HG03558 (cell line): ENCODE results near the gene ICAM5.
"Not testable (repeated sequence)": the region's sequence is repeated elsewhere in the genome, so short reads cannot be mapped to it uniquely, and the experiment has no call there.

Source experiments
- ATAC-seq: cut with Tn5 transposase; IDR thresholded peaks from one replicate; pipeline ENCODE4 v1.9.1; 2021; ENCODE audit warnings: moderate number of reproducible peaks; ENCODE audit not compliant: unreplicated experiment; ENCODE audit errors: extremely low read depth

ICAM5 gene

DNA sequence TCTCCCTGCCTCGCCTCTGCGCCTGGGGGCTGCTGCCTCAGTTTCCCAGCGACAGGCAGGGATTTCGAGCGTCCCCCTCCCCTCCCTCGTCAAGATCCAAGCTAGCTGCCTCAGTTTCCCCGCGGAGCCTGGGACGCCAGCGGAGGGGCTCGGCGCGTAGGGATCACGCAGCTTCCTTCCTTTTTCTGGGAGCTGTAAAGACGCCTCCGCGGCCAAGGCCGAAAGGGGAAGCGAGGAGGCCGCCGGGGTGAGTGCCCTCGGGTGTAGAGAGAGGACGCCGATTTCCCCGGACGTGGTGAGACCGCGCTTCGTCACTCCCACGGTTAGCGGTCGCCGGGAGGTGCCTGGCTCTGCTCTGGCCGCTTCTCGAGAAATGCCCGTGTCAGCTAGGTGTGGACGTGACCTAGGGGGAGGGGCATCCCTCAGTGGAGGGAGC is 19.6 kb upstream of the ICAM5 start:
- no peak for ATAC-seq

DNA sequence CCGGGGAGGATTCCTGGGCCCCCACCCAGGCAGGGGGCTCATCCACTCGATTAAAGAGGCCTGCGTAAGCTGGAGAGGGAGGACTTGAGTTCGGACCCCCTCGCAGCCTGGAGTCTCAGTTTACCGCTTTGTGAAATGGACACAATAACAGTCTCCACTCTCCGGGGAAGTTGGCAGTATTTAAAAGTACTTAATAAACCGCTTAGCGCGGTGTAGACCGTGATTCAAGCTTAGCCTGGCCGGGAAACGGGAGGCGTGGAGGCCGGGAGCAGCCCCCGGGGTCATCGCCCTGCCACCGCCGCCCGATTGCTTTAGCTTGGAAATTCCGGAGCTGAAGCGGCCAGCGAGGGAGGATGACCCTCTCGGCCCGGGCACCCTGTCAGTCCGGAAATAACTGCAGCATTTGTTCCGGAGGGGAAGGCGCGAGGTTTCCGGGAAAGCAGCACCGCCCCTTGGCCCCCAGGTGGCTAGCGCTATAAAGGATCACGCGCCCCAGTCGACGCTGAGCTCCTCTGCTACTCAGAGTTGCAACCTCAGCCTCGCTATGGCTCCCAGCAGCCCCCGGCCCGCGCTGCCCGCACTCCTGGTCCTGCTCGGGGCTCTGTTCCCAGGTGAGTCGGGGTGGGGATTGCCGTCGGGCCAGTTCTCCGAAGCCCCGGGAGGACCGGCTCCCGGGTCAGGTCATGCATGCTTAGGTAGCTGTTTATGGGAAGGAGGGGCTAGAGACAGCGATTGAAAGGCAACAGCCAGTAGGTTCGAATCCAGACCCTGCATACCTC is 18.9 kb upstream of the ICAM5 start, which contains the start of gene ICAM1:
ICAM1 (plus strand) TSS at position 505 of the 779 bp plus-strand sequence; CDS start at position 545, 40 bp downstream.
- ATAC-seq: no peak

DNA sequence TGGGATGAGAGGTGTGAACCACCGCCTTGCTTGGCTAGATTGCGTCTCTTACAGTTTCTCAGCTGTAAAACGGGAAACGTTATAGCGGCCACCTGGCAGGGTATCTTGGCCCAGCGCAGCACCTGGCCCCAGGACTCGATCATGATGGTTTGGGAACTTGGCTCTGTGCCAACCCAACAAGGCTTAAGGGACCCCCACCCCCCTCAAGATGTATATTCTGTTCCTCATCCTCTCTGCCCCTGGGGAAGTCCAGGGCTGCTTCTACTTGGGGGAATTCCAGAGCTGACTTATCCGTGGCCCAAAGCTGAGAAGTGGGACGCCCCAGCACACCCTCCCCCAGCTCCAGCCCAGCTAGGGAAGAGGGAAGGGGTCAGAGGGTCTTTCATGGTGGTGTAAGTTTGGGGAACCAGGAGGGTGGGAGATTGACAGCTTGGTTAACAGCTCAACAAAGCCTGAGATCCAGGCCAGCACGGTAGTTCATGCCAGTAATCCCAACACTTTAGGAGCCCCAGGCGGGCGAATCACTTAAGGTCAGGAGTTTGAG is 18.1 kb upstream of the ICAM5 start:
- ATAC-seq: no peak

DNA sequence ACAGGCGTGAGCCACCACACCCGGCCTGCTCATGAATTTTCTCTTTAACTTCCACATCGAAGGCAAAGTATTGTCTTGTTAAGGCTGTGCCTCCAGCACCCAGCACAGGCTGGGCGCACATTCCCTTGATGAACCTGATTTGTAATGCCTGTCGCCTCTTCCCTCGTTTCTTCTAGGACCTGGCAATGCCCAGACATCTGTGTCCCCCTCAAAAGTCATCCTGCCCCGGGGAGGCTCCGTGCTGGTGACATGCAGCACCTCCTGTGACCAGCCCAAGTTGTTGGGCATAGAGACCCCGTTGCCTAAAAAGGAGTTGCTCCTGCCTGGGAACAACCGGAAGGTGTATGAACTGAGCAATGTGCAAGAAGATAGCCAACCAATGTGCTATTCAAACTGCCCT is 15.2 kb upstream of the ICAM5 start:
- ATAC-seq: no peak

DNA sequence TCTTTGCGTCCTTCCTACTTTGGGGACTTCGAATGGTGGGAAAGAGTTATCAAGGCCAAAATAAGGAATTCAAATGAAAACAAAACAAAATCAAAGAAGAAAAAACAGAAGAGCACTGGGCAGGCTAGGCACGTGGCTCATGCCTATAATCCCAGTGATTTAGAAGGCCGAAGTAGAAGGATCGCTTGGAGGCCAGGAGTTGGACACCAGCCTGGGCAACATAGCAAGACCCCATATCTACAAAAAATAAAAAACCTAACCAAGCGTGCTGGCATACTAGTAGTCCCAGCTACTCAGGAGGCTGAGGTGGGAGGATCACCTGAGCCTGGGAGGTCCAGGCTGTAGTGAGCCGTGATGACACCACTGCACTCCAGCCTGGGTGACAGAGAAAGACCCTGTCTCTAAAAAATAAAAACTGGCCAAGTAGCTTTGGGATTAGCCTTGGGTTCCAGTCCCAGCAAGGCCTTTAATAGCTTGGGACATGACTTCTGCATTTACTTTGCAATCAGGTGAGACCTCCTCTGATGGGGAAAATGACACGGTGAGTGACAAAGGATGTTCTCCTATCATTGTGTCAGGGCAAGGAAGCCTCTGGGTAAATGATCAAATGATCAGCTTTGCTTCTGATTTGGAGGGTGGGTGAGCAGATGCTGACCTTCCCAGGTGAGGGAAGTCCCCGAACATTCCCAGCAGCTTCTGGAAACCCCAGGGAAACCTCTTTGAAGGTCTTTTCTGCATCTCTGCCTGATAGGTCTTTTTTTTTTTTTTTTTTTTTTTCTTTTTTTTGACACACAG is 11.8 kb upstream of the ICAM5 start:
- ATAC-seq: no peak

DNA sequence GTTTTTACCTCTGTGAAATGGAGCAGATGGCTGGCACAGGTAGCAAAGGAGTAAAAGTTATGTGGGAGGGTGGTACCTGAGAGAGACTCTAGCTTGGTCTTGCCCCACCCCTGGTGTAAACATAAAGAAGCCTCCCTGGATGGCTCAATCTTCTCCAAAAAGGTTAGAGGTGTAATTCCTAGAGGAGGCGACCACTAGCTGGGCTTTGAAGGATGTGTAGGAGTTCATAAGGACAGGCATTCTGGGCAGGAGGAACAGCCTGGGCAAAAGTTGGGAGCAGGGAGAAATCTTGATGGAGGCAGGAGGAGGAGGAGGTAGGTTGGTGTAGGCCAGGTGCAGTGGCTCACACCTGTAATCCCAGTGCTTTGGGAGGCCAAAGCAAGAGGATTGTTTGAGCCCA is 10.8 kb upstream of the ICAM5 start:
- no peak for ATAC-seq

DNA sequence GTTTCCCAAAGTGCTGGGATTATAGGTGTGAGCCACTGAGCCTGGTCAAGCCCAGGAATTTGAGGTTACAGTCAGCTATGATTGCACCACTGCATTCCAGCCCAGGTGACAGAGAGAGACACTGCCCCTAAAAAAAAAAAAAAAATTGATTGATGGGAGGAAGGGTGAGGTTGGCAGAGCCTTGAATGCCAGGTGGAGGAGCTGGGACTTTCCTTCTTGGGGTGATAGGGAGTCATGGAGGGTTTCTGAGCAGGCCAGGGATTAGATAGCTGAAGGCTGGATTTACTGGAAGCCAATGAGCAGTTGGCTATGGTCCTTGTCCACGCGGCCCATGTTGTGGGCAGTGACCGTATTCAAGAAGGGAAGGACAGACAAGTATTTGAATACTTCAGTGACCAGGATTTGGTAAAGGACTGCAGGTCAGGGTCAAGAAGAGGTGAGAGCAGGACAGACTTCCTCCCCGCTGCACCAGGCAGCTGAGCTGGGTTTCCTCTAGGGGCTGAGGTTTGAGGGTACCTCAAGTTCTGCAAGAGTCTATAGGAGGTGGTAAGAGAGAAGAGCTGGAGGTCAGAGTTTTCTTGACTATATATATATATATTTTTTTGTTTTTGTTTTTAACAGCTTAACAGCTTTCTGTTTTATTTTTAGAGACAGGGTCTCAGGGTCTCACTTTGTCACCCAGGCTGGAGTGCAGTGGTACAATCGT is 9.9 kb upstream of the ICAM5 start:
- ATAC-seq: no peak

DNA sequence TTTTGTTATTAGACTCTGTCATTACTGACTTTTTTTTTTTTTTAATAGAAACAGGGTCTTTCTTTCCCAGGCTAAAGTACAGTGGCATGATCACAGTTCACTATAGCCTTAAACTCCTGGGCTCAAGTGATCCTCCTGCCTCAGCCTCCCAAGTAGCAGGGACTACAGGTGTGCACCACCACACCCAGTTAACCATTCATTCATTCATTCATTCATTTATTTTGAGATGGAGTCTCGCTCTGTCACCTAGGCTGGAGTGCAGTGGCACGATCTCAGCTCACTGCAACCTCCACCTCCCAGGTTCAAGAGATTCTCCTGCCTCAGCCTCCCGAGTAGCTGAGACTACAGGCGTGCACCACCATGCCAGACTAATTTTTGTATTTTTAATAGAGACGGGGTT is 7.7 kb upstream of the ICAM5 start:
- ATAC-seq: not testable (repeated sequence)

DNA sequence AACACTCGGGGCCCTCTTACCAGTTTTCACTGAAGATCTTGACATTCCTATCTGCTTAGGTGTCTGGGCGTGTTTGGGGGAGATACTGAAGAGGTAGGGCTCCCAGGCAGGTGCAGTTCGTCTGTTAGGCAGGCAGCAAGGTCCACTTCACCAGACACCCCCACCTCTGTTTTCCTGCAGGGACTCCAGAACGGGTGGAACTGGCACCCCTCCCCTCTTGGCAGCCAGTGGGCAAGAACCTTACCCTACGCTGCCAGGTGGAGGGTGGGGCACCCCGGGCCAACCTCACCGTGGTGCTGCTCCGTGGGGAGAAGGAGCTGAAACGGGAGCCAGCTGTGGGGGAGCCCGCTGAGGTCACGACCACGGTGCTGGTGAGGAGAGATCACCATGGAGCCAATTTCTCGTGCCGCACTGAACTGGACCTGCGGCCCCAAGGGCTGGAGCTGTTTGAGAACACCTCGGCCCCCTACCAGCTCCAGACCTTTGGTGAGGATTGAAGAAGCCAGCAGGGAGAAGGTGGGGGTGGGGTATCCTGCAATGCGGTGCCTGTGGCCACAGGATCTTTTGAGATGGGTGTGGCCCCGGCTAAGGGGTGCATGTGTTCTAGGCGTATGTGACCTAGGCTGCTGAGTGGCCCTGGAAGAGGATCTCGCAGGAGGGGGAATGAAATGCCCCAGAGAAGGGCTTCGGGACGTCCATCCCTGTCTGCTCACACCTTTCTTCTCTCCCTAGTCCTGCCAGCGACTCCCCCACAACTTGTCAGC is 6.3 kb upstream of the ICAM5 start:
- no peak for ATAC-seq

DNA sequence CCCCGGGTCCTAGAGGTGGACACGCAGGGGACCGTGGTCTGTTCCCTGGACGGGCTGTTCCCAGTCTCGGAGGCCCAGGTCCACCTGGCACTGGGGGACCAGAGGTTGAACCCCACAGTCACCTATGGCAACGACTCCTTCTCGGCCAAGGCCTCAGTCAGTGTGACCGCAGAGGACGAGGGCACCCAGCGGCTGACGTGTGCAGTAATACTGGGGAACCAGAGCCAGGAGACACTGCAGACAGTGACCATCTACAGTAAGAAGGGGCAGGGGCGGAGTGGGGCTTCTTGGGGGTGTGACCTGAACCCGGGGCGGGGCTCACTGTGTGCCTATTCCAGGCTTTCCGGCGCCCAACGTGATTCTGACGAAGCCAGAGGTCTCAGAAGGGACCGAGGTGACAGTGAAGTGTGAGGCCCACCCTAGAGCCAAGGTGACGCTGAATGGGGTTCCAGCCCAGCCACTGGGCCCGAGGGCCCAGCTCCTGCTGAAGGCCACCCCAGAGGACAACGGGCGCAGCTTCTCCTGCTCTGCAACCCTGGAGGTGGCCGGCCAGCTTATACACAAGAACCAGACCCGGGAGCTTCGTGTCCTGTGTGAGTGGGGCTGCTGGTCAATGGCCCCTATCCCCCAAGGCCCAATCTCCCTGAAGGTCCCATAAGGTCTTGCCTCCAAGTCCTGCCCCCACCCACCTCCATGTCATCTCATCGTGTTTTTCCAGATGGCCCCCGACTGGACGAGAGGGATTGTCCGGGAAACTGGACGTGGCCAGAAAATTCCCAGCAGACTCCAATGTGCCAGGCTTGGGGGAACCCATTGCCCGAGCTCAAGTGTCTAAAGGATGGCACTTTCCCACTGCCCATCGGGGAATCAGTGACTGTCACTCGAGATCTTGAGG is 5.4 kb upstream of the ICAM5 start:
- ATAC-seq: no peak

DNA sequence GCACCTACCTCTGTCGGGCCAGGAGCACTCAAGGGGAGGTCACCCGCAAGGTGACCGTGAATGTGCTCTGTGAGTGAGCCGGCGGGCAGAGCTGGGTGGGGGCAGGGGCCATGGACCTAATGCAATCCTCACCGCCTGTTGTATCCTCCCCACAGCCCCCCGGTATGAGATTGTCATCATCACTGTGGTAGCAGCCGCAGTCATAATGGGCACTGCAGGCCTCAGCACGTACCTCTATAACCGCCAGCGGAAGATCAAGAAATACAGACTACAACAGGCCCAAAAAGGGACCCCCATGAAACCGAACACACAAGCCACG is 4.8 kb upstream of the ICAM5 start:
- no peak for ATAC-seq

DNA sequence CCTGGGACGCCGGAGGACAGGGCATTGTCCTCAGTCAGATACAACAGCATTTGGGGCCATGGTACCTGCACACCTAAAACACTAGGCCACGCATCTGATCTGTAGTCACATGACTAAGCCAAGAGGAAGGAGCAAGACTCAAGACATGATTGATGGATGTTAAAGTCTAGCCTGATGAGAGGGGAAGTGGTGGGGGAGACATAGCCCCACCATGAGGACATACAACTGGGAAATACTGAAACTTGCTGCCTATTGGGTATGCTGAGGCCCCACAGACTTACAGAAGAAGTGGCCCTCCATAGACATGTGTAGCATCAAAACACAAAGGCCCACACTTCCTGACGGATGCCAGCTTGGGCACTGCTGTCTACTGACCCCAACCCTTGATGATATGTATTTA is 4.4 kb upstream of the ICAM5 start:
- ATAC-seq: no peak

DNA sequence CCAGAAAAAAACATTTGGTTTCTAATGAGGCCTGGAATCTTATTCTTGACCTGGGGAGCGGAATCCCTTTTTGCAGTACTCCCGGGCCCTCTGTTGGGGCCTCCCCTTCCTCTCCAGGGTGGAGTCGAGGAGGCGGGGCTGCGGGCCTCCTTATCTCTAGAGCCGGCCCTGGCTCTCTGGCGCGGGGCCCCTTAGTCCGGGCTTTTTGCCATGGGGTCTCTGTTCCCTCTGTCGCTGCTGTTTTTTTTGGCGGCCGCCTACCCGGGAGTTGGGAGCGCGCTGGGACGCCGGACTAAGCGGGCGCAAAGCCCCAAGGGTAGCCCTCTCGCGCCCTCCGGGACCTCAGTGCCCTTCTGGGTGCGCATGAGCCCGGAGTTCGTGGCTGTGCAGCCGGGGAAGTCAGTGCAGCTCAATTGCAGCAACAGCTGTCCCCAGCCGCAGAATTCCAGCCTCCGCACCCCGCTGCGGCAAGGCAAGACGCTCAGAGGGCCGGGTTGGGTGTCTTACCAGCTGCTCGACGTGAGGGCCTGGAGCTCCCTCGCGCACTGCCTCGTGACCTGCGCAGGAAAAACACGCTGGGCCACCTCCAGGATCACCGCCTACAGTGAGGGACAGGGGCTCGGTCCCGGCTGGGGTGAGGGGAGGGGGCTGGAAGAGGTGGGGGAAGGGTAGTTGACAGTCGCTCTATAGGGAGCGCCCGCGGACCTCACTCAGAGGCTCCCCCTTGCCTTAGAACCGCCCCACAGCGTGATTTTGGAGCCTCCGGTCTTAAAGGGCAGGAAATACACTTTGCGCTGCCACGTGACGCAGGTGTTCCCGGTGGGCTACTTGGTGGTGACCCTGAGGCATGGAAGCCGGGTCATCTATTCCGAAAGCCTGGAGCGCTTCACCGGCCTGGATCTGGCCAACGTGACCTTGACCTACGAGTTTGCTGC is 2.7 kb upstream of the ICAM5 start, which contains the start of gene ICAM4:
ICAM4 (plus strand) TSS at position 153 of the 935 bp plus-strand sequence; CDS start at position 211, 58 bp downstream.
- no peak for ATAC-seq

DNA sequence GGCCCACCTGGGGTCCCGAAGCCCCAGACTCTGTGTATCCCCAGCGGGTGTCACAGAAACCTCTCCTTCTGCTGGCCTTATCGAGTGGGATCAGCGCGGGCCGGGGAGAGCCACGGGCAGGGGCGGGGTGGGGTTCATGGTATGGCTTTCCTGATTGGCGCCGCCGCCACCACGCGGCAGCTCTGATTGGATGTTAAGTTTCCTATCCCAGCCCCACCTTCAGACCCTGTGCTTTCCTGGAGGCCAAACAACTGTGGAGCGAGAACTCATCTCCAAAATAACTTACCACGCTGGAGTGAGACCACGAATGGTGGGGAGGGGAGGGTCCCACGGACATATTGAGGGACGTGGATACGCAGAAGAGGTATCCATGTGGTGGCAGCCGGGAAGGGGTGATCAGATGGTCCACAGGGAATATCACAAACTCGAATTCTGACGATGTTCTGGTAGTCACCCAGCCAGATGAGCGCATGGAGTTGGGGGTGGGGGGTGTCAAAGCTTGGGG is 1.0 kb upstream of the ICAM5 start:
- no peak for ATAC-seq

DNA sequence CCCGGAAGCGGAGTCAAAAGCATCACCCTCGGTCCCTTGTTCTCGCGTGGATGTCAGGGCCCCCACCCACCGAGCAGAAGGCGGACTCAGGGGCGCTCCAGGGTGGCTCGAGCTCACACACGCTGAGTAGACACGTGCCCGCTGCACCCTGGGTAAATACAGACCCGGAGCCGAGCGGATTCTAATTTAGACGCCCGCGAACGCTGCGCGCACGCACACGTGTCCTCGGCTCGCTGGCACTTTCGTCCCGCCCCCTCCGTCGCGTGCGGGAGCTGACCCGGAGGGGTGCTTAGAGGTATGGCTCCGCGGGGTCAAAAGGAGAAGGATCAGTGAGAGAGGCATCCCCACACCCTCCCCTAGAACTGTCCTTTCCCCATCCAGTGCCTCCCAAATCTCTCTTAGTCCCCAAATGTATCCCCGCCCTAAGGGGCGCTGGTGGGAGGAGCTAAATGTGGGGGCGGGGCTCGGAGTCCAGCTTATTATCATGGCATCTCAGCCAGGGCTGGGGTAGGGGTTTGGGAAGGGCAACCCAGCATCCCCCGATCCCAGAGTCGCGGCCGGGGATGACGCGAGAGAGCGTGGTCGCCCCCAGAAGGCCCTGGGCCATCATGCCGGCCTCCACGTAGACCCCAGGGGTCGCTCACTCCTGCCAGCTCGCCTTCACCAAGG is 451 bp upstream of the ICAM5 start:
- ATAC-seq: no peak

DNA sequence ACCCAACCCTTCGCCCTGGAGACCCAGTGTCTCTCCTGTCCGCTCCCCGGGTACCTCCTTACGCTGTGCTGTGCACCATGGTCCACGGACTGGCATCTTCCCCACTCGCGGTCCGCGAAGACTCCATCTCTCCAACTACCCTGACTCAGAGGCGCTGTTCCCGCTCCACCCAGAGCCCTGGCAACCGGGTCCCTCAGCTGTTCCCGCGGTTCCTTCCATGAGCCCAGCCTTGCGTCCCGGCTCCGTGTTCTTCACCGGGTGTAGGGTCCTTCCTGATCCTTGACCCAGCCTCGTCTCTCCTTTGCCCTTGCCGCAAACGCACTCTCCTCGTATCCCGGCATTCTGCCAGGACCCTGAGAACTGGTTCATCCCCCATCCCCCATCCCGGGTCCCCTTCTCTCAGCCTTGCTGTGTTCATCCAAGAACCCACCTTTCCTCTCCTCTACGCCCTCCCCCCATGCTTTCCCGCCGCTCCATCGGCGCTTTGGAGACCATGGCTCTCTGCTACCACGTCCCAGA is 664 bp downstream of the ICAM5 start:
- no peak for ATAC-seq
